HCT116 (cell line): Measurements from ENCODE around the gene TENM3. TPM values are rescaled to one million over a fixed set of nuclear protein-coding genes. Genes with fewer than 3 reads are reported as not detected.

ENCODE experiments used
- ATAC-seq: fragments of 200-7000 bp; cut with Tn5 transposase; 2 replicates; pipeline ENCODE4 v1.9.1; 2020; ENCODE audit warnings: mild to moderate bottlenecking, moderate library complexity
- BruUV-seq: library from RNA; stranded (reverse); fragments of 400-500 nt; replicated peaks from 2 replicates; lab custom pipeline; 2021; lab: Mats Ljungman, UMichigan
- CTCF ChIA-PET: fragments of 300-600 bp; sonication (Branson Sonifier 250); formaldehyde crosslinking; loops from one replicate; lab custom pipeline; 2021; ENCODE audit warnings: antibody characterized with exemption; lab: Charles Lee
- POLR2A ChIA-PET: fragments of 300-600, 350-600 bp; sonication (Branson Sonifier 250); formaldehyde crosslinking; loops from one replicate; lab custom pipeline; 2021; ENCODE audit warnings: antibody characterized with exemption; lab: Charles Lee
- RAD21 ChIA-PET, 2 experiments: fragments of 300-600 bp; sonication (Branson Sonifier 250); formaldehyde crosslinking; loops; one replicate each; lab custom pipeline; 2023; ENCODE audit warnings: low total read pairs in 2 of 2; ENCODE audit not compliant: uncharacterized antibody in 2 of 2, unreplicated experiment in 2 of 2, low non-redundant PET in 1 of 2; lab: Charles Lee
- DNase-seq: peaks from one replicate; pipeline ENCODE4 v3.0.0-alpha.2; 2010; ENCODE audit warnings: low read depth, low spot score
- H2AFZ ChIP-seq: fragments of 200-600 bp; shearing (Covaris generic), sonication (generic); 2 replicates; pipeline ENCODE4 v1.6.1; 2017; ENCODE audit warnings: low read depth, mixed run types, mixed read lengths, antibody characterized with exemption, low read length; ENCODE audit not compliant: poor library complexity, severe bottlenecking
- H3K27ac ChIP-seq: 2 replicates; pipeline ENCODE4 v1.5.1; 2012; ENCODE audit warnings: low read depth, low read length
- H3K27me3 ChIP-seq: fragments of 200-600 bp; sonication (generic); 2 replicates; pipeline ENCODE4 v1.6.1; 2016; ENCODE audit warnings: mixed run types, low read length, mixed read lengths; ENCODE audit not compliant: insufficient read depth
- H3K36me3 ChIP-seq, 2 experiments: fragments of 200-500 bp in 1 of 2; fragments of 200-600 bp in 1 of 2; sonication (Bioruptor generic) in 1 of 2; sonication (generic) in 1 of 2; 2 replicates each; pipeline versions ENCODE4 v1.5.1 to v1.6.1; 2014 to 2016; ENCODE audit warnings: low read length in 2 of 2, inconsistent platforms in 1 of 2, mixed read lengths in 1 of 2, mixed run types in 1 of 2; ENCODE audit not compliant: insufficient read depth in 2 of 2, control insufficient read depth in 1 of 2
- H3K4me1 ChIP-seq, 2 experiments: fragments of 200-600 bp in 1 of 2; sonication (generic) in 1 of 2; 2 replicates each; pipeline versions ENCODE4 v1.5.1 to v1.6.1; 2012 to 2017; ENCODE audit warnings: low read length in 2 of 2, inconsistent platforms in 1 of 2, mild to moderate bottlenecking in 1 of 2, mixed read lengths in 1 of 2, mixed run types in 1 of 2, moderate library complexity in 1 of 2; ENCODE audit not compliant: insufficient read depth in 2 of 2, control insufficient read depth in 1 of 2
- H3K4me2 ChIP-seq: fragments of 200-600 bp; sonication (generic); 2 replicates; pipeline ENCODE4 v1.6.1; 2017; ENCODE audit warnings: mixed run types, low read length, mixed read lengths
- H3K4me3 ChIP-seq, 2 experiments: fragments of 200-600 bp in 1 of 2; sonication (generic) in 1 of 2; replicated peaks in 1 of 2; 2 replicates each; pipeline ENCODE4 v1.5.1; 2011 to 2016; ENCODE audit warnings: low read length in 2 of 2, control low read depth in 1 of 2, low read depth in 1 of 2, mild to moderate bottlenecking in 1 of 2, mixed read lengths in 1 of 2, mixed run types in 1 of 2
- H3K79me2 ChIP-seq: fragments of 200-600 bp; sonication (generic); 2 replicates; pipeline ENCODE4 v1.6.1; 2017; ENCODE audit warnings: mild to moderate bottlenecking, mixed run types, low read length, moderate library complexity, mixed read lengths; ENCODE audit not compliant: insufficient read depth
- H3K9ac ChIP-seq: fragments of 200-600 bp; sonication (generic); 2 replicates; pipeline ENCODE4 v1.6.1; 2016; ENCODE audit warnings: low read length, mixed read lengths
- H3K9me2 ChIP-seq: fragments of 200-600 bp; sonication (generic), shearing (Covaris generic); 2 replicates; pipeline ENCODE4 v1.6.1; 2017; ENCODE audit warnings: mixed run types, mild to moderate bottlenecking, moderate library complexity; ENCODE audit not compliant: insufficient read depth
- H3K9me3 ChIP-seq, 2 experiments: fragments of 200-500 bp in 1 of 2; fragments of 200-600 bp in 1 of 2; sonication (Bioruptor generic) in 1 of 2; sonication (generic) in 1 of 2; 2 replicates each; pipeline ENCODE4 v1.6.1; 2014 to 2017; ENCODE audit warnings: low read length in 2 of 2, mixed read lengths in 2 of 2, inconsistent platforms in 1 of 2, low read depth in 1 of 2, mild to moderate bottlenecking in 1 of 2, mixed run types in 1 of 2, moderate library complexity in 1 of 2; ENCODE audit not compliant: control insufficient read depth in 1 of 2, insufficient read depth in 1 of 2
- H4K20me1 ChIP-seq: fragments of 200-600 bp; sonication (generic), shearing (Covaris generic); 2 replicates; pipeline ENCODE4 v1.6.1; 2017; ENCODE audit warnings: mixed run types, mild to moderate bottlenecking, moderate library complexity; ENCODE audit not compliant: insufficient read depth
- CBX3 ChIP-seq: IDR thresholded peaks from 2 replicates; pipeline ENCODE4 v1.6.1; 2012; ENCODE audit warnings: low read depth
- CTCF ChIP-seq, 3 experiments: fragments of 200-600 bp in 1 of 3; sonication (generic) in 1 of 3; IDR thresholded peaks in 2 of 3; conservative IDR thresholded peaks in 1 of 3; 2 replicates each; pipeline ENCODE4 v1.5.1; 2012 to 2017; ENCODE audit warnings: low read depth in 2 of 3, low read length in 2 of 3, antibody characterized with exemption in 1 of 3, borderline replicate concordance in 1 of 3, control low read depth in 1 of 3, mild to moderate bottlenecking in 1 of 3, mixed read lengths in 1 of 3, mixed run types in 1 of 3, moderate library complexity in 1 of 3; ENCODE audit not compliant: insufficient read depth in 1 of 3
- EGR1 ChIP-seq: IDR thresholded peaks from 2 replicates; pipeline ENCODE4 v1.6.1; 2012; ENCODE audit warnings: low read depth
- EZH2 ChIP-seq: fragments of 200-600 bp; sonication (generic); IDR thresholded peaks from 2 replicates; pipeline ENCODE4 v1.6.1; 2017; ENCODE audit warnings: antibody characterized with exemption, mixed run types
- EZH2phosphoT487 ChIP-seq: fragments of 200-600 bp; IDR thresholded peaks from 2 replicates; pipeline ENCODE4 v1.6.1; 2018; ENCODE audit warnings: antibody characterized with exemption, borderline replicate concordance
- JUND ChIP-seq: IDR thresholded peaks from 2 replicates; pipeline ENCODE4 v1.6.1; 2012
- REST ChIP-seq: IDR thresholded peaks from 2 replicates; pipeline ENCODE4 v1.6.1; 2012; ENCODE audit warnings: low read depth
- SIN3A ChIP-seq: IDR thresholded peaks from 2 replicates; pipeline ENCODE4 v1.6.1; 2012; ENCODE audit warnings: low read depth
- SP1 ChIP-seq: IDR thresholded peaks from 2 replicates; pipeline ENCODE4 v1.6.1; 2012; ENCODE audit warnings: low read depth
- ZFX ChIP-seq: fragments of 450-650 bp; IDR thresholded peaks from 2 replicates; pipeline ENCODE4 v1.6.1; 2017
- intact Hi-C: fragments of 100-400 bp; cut with micrococcal nuclease; formaldehyde crosslinking; loops from 2 replicates; pipeline ENCODE4 v1.10.0; 2022
- total RNA-seq: library from RNA; stranded (reverse); gene quantifications from one replicate; pipeline ENCODE4 v1.2.1, GENCODE V29; 2021; ENCODE audit not compliant: unreplicated experiment

TENM3 gene
- total RNA-seq, 1 experiment from 2014 or later, result 0.54 TPM

- TF ChIP-seq EZH2phosphoT487, result no peak
- TF ChIP-seq CBX3, result no peak
- no peak for TF ChIP-seq JUND
- TF ChIP-seq REST, result no peak
- TF ChIP-seq CTCF (IDR thresholded peaks at IDR 0.05 in 2 of 3, conservative IDR thresholded peaks at IDR 0.05 in 1 of 3; ENCODE audit: borderline replicate concordance in 1 of 3, insufficient read depth in 1 of 3, low read depth in 2 of 3, low read length in 2 of 3), result no peak
- no peak for TF ChIP-seq SIN3A
- no peak for TF ChIP-seq ZFX
- TF ChIP-seq EGR1, result no peak
- no peak for TF ChIP-seq EZH2
- TF ChIP-seq SP1, result no peak
- TF ChIP-seq, all 23 proteins: peak for 0
- Histone ChIP-seq H3K36me3 (no peaks in the 10 kb centered on the region), H4K20me1 (no peaks in the 10 kb centered on the region), H3K9me2 (no peaks in the 10 kb centered on the region), H2AFZ (no peak overlapping the region), H3K9me3 (no peaks in the 10 kb centered on the region), H3K9ac (no peak overlapping the region), H3K27me3 (no peaks in the 10 kb centered on the region), H3K27ac (no peak overlapping the region), H3K4me3 (no peak overlapping the region), H3K79me2 (no peaks in the 10 kb centered on the region), H3K4me2 (no peak overlapping the region), H3K4me1 (no peaks in the 10 kb centered on the region)
- CTCF ChIA-PET, result no interaction called here
- no TSS peak for BruUV-seq
- POLR2A ChIA-PET, result no interaction called here
- DNase-seq (no peak), ATAC-seq (no peak)
- intact Hi-C loops, result no loop called here
- RAD21 ChIA-PET, result no interaction called here
Observed at GRCh38 chr4:182845618-182846017, 602.4 kb downstream of the TENM3 start.
